ENCODE results near the gene FAM83D. TPM values are rescaled to one million over a fixed set of nuclear protein-coding genes. Genes with fewer than 3 reads are reported as not detected.

The FAM83D gene
- total and polyA plus RNA-seq, 8 donors = 0.06 to 0.38 (median 0.22) TPM; not detected in 1

- intact Hi-C loops (cut with DNase I) = no loop called here
- no peaks in the 10 kb centered on the region for H3K27me3 ChIP-seq
- no peaks in the 10 kb centered on the region for H3K4me1 ChIP-seq
- H3K9me3 ChIP-seq = no peaks in the 10 kb centered on the region
- H3K27ac ChIP-seq = no peak overlapping the region
- DNase-seq (no peak), FAIRE-seq (no peak), ATAC-seq (no peak)
- H3K4me3 ChIP-seq = no peak overlapping the region
- no peaks in the 10 kb centered on the region for H3K36me3 ChIP-seq
- 69 to 81% methylated on average over 3 of the region's 3 CpGs for WGBS, 2 donors
- no peak for TF ChIP-seq CTCF (IDR thresholded peaks at IDR 0.05)
These were observed 18.8 kb downstream of the FAM83D start for GRCh38 chr20:38945012-38945411.

GRCh38 chr20:38946836-38947235 lies 20.6 kb downstream of the FAM83D start:
- DNase-seq = no peak
- Histone ChIP-seq H3K4me1 (no peaks in the 10 kb centered on the region), H3K36me3 (no peaks in the 10 kb centered on the region), H3K9me3 (no peaks in the 10 kb centered on the region), H3K27me3 (no peaks in the 10 kb centered on the region), H3K27ac (no peak overlapping the region), H3K4me3 (no peak overlapping the region)
- ATAC-seq = no peak
- intact Hi-C loops (cut with DNase I) = no loop called here
- no peak for FAIRE-seq
- WGBS, 2 donors = 79 to 88% methylated on average over 3 of the region's 3 CpGs
- no peak for TF ChIP-seq CTCF (IDR thresholded peaks at IDR 0.05)

GRCh38 chr20:38947931-38948362 lies 21.7 kb downstream of the FAM83D start:
- Histone ChIP-seq H3K4me1 (no peaks in the 10 kb centered on the region), H3K27ac (no peak overlapping the region), H3K36me3 (no peaks in the 10 kb centered on the region), H3K27me3 (no peaks in the 10 kb centered on the region), H3K9me3 (no peaks in the 10 kb centered on the region), H3K4me3 (no peak overlapping the region)
- FAIRE-seq = no peak
- no peak for ATAC-seq
- WGBS, 2 donors = 55 to 61% methylated on average over 7 of the region's 7 CpGs
- no peak for TF ChIP-seq CTCF (IDR thresholded peaks at IDR 0.05)
- no peak for DNase-seq
- intact Hi-C loops (cut with DNase I) = no loop called here

- no peak for TF ChIP-seq CTCF (IDR thresholded peaks at IDR 0.05)
- Histone ChIP-seq H3K36me3 (no peaks in the 10 kb centered on the region), H3K27me3 (no peaks in the 10 kb centered on the region), H3K4me3 (no peak overlapping the region), H3K27ac (no peak overlapping the region), H3K4me1 (no peaks in the 10 kb centered on the region), H3K9me3 (no peaks in the 10 kb centered on the region)
- 96 to 100% methylated on average over 2 of the region's 2 CpGs for WGBS, 2 donors
- intact Hi-C loops (cut with DNase I) = loop anchor here in 1 of 3 donors (5.0 kb wide), 1 partner anchor 183 kb away; no protein-coding TSS in a partner anchor
- FAIRE-seq (no peak), DNase-seq (no peak), ATAC-seq (no peak)
These were observed 24.0 kb downstream of the FAM83D start for GRCh38 chr20:38950254-38950653.

- no peaks in the 10 kb centered on the region for H3K4me1 ChIP-seq
These were observed 25.4 kb downstream of the FAM83D start for GRCh38 chr20:38951611-38952010.

More at GRCh38 chr20:38951611-38952010, 25.4 kb downstream of the FAM83D start:
- FAIRE-seq (no peak), ATAC-seq (no peak), DNase-seq (no peak)
- H3K36me3 ChIP-seq = no peaks in the 10 kb centered on the region
- H3K4me3 ChIP-seq = no peak overlapping the region
- 95 to 96% methylated on average over 9 of the region's 9 CpGs for WGBS, 2 donors
- no peak for TF ChIP-seq CTCF (IDR thresholded peaks at IDR 0.05)
- H3K27me3 ChIP-seq = no peaks in the 10 kb centered on the region
- intact Hi-C loops (cut with DNase I) = loop anchor here in 1 of 3 donors (5.0 kb wide), 1 partner anchor 184 kb away; no protein-coding TSS in a partner anchor
- no peak overlapping the region for H3K27ac ChIP-seq
- H3K9me3 ChIP-seq = no peaks in the 10 kb centered on the region
